PC-9 (cell line): ENCODE results near the gene CHPF2. TPM values are rescaled to one million over a fixed set of nuclear protein-coding genes. Genes with fewer than 3 reads are reported as not detected.

Experiments
- BruUV-seq: library from RNA; stranded (reverse); fragments of 400-500 nt; replicated peaks from 2 replicates; lab custom pipeline; 2021; lab: Mats Ljungman, UMichigan
- CTCF ChIA-PET: fragments of 300-600 bp; sonication (Branson Sonifier 250); formaldehyde crosslinking; loops from one replicate; lab custom pipeline; 2022; ENCODE audit warnings: antibody characterized with exemption; lab: Charles Lee
- POLR2A ChIA-PET: fragments of 300-600 bp; sonication (Branson Sonifier 250); formaldehyde crosslinking; loops from one replicate; lab custom pipeline; 2022; ENCODE audit warnings: antibody characterized with exemption; ENCODE audit not compliant: unreplicated experiment; lab: Charles Lee
- DNase-seq, 2 experiments: peaks; one replicate each; pipeline versions ENCODE4 v3.0.0 to v3.0.0-alpha.2; 2015 to 2022; ENCODE audit warnings: mixed read lengths in 1 of 2
- H2AFZ ChIP-seq: fragments of 200-600 bp; sonication (generic); 2 replicates; pipeline ENCODE4 v1.8.1; 2017; ENCODE audit warnings: antibody characterized with exemption
- H3F3A ChIP-seq: fragments of 200-600 bp; sonication (generic); 2 replicates; pipeline ENCODE4 v1.8.1; 2017; ENCODE audit warnings: antibody characterized with exemption, mild to moderate bottlenecking, low read depth; ENCODE audit not compliant: insufficient read depth
- H3K27ac ChIP-seq: fragments of 200-600 bp; sonication (generic); 2 replicates; pipeline ENCODE4 v1.6.1; 2016; ENCODE audit warnings: mixed run types
- H3K27me3 ChIP-seq: fragments of 200-600 bp; sonication (generic); 2 replicates; pipeline ENCODE4 v1.6.1; 2016; ENCODE audit warnings: low read depth, mixed run types; ENCODE audit not compliant: insufficient read depth
- H3K36me3 ChIP-seq: fragments of 200-600 bp; sonication (generic); 2 replicates; pipeline ENCODE4 v1.6.1; 2016; ENCODE audit warnings: low read depth, mixed run types
- H3K4me1 ChIP-seq: fragments of 200-600 bp; sonication (generic); replicated peaks from 2 replicates; pipeline ENCODE4 v1.6.1; 2016; ENCODE audit warnings: mixed run types; ENCODE audit not compliant: insufficient read depth
- H3K4me2 ChIP-seq: fragments of 200-600 bp; sonication (generic); 2 replicates; pipeline ENCODE4 v1.6.1; 2017; ENCODE audit warnings: mixed run types
- H3K4me3 ChIP-seq: fragments of 200-600 bp; sonication (generic); 2 replicates; pipeline ENCODE4 v1.6.1; 2016; ENCODE audit warnings: mixed run types
- H3K79me2 ChIP-seq: fragments of 200-600 bp; sonication (generic); 2 replicates; pipeline ENCODE4 v1.6.1; 2017; ENCODE audit warnings: low read depth, mixed run types
- H3K9me2 ChIP-seq: fragments of 200-600 bp; sonication (generic); 2 replicates; pipeline ENCODE4 v1.8.1; 2017; ENCODE audit warnings: mild to moderate bottlenecking; ENCODE audit not compliant: insufficient read depth
- H3K9me3 ChIP-seq: fragments of 200-600 bp; sonication (generic); 2 replicates; pipeline ENCODE4 v1.8.1; 2016; ENCODE audit warnings: low read depth; ENCODE audit not compliant: insufficient read depth
- H4K20me1 ChIP-seq: fragments of 200-600 bp; sonication (generic); 2 replicates; pipeline ENCODE4 v1.8.1; 2017; ENCODE audit not compliant: insufficient read depth
- EZH2 ChIP-seq: fragments of 200-600 bp; sonication (generic); IDR thresholded peaks from 2 replicates; pipeline ENCODE4 v1.8.0; 2017; ENCODE audit warnings: antibody characterized with exemption, low read depth
- intact Hi-C: fragments of 100-400 bp; cut with micrococcal nuclease; formaldehyde crosslinking; loops from one replicate; pipeline ENCODE4 v1.10.0; 2022; ENCODE audit not compliant: unreplicated experiment
- total RNA-seq: library from RNA; stranded (reverse); gene quantifications from 2 replicates; pipeline ENCODE4 v1.2.3, GENCODE V29; 2021
- TF ChIP-seq, protein P1 (sequence below): fragments of 200-600 bp; sonication (generic); conservative IDR thresholded peaks from 2 replicates; pipeline ENCODE4 v1.6.1; 2017; ENCODE audit warnings: mixed run types, antibody characterized with exemption, mild to moderate bottlenecking, moderate library complexity

CHPF2 gene
- total RNA-seq, 1 experiment from 2014 or later: 54.9 TPM

DNA sequence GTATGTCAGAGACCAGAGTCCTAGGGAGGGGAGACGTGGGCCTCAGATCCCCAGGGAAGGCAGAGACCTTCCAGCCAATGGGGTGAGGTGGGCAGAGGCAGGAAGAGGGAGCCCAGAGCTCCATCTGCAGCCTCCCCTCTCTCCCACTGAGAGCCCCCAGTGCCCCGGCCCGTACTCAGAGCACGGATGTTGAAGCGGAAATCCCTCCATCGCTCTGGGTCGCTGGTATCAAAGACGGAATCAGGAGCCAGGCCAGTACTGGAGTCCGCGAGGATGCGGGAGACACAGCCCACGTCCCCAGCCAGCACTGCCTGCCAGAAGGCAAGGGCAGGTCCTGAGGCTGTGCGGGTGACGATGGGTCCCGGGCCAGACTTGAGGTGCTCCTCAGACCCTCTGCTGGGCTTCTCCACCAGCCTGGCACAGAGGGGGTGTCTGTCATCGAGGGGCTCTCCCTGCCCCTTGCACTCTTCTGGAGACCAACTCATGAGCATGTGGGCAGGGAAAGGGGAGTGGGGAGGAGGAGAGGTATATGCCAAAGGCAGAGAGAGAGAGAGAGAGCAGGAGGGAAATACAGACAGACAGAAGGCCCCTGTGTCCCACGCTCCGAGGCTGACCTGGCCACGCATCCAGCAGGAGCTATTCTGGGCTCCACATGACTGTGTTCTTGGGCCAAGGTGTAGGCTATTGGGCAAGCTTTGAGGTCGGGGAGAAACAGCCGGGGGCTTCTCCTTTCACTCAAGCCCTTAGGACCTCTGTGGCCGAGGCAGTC is 45.5 kb upstream of the CHPF2 start, which contains the start of gene ASB10:
TSS of gene ASB10 (minus strand) at position 611 of the 769 bp plus-strand sequence. CDS start at position 491, 120 bp downstream.
- Histone ChIP-seq H3K4me1 (no peaks in the 10 kb centered on the region), H3K4me3 (no peak within 1 kb of the TSS), H3F3A (no peaks in the 10 kb centered on the region), H3K27me3 (peaks cover 97% of the 10 kb centered on the region), H3K9me3 (no peaks in the 10 kb centered on the region), H3K27ac (no peak within 1 kb of the TSS), H3K79me2 (no peaks in the 10 kb centered on the region), H2AFZ (no peak within 1 kb of the TSS), H3K36me3 (no peaks in the 10 kb centered on the region), H4K20me1 (no peaks in the 10 kb centered on the region), H3K9me2 (no peaks in the 10 kb centered on the region), H3K4me2 (no peak within 1 kb of the TSS)
- BruUV-seq: no TSS peak
- TF ChIP-seq EZH2: no peak
- TF ChIP-seq, protein P1, sequence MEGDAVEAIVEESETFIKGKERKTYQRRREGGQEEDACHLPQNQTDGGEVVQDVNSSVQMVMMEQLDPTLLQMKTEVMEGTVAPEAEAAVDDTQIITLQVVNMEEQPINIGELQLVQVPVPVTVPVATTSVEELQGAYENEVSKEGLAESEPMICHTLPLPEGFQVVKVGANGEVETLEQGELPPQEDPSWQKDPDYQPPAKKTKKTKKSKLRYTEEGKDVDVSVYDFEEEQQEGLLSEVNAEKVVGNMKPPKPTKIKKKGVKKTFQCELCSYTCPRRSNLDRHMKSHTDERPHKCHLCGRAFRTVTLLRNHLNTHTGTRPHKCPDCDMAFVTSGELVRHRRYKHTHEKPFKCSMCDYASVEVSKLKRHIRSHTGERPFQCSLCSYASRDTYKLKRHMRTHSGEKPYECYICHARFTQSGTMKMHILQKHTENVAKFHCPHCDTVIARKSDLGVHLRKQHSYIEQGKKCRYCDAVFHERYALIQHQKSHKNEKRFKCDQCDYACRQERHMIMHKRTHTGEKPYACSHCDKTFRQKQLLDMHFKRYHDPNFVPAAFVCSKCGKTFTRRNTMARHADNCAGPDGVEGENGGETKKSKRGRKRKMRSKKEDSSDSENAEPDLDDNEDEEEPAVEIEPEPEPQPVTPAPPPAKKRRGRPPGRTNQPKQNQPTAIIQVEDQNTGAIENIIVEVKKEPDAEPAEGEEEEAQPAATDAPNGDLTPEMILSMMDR: no peak
- ChIA-PET CTCF (no interaction called here), POLR2A (no interaction called here)
- DNase-seq: no peak
- intact Hi-C loops: no loop called here

DNA sequence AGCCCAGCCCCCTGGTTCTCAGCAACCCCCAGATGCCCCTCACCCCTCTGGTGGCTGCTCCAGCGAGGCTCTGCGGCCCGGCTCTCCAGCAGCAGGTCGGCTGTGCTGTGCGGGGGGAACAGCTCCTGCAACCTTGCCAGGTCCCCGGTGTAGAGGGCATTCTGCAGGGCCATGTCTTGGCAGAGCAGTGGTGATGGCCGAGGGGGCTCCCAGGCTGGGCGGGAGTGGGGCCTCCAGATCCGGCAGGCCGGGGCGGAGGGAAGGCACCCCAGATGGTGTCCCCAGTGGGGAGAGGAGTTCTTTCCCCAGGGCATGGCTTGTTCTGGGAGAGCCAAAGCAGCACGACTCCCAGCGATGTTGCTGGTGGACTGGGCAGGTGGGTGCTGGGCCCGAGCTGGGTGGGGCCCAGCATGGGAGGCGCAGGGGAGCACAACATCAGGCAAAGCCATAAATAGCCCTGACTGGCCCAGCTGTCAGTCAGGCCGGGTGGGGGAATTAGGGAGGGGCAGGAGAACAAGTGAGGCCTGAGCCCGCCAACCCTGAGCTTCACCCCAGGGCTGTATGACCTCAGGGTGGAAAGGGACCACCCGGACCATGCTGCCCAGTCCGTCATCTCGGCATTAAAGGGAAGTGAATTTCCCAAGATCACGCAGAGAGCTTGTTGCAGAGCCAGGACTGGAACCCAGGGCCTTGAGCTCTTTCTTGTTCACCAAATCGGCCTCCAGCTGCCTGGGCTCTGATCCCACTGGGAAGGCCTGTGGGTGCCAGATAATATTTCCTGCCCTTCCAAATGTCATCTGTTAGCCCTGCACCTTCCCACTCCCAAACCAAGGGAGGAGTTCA is 44.7 kb upstream of the CHPF2 start:
- peaks cover 97% of the 10 kb centered on the region for H3K27me3 ChIP-seq
- H4K20me1 ChIP-seq: no peaks in the 10 kb centered on the region
- TF ChIP-seq, protein P1: no peak
- no peak for TF ChIP-seq EZH2
- no peak for DNase-seq
- no peaks in the 10 kb centered on the region for H3K9me3 ChIP-seq
- no peak overlapping the region for H3K27ac ChIP-seq
- H3K36me3 ChIP-seq: no peaks in the 10 kb centered on the region
- H2AFZ ChIP-seq: no peak overlapping the region
- no peak overlapping the region for H3K4me3 ChIP-seq
- H3K9me2 ChIP-seq: no peaks in the 10 kb centered on the region
- CTCF ChIA-PET: no interaction called here
- no TSS peak for BruUV-seq
- intact Hi-C loops: no loop called here
- no peaks in the 10 kb centered on the region for H3K4me1 ChIP-seq
- no peak overlapping the region for H3K4me2 ChIP-seq
- no peaks in the 10 kb centered on the region for H3K79me2 ChIP-seq
- no peaks in the 10 kb centered on the region for H3F3A ChIP-seq
- POLR2A ChIA-PET: no interaction called here

DNA sequence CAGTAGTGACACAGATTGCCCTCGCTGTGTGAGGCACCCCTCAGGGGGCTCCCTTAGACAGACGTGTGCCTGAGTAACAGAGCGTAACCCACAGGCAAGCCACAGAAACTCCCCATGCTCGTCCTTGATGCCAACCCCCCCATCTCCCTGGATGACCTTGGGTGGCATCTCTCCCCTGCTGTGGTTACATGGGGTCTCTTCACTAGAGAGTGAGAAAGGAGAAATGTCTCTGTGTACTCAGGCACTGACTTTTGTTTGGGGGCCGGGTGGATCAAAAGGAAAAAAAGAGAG is 44.1 kb upstream of the CHPF2 start:
- H3K9me3 ChIP-seq: no peaks in the 10 kb centered on the region
- H3K79me2 ChIP-seq: no peaks in the 10 kb centered on the region
- TF ChIP-seq, protein P1: no peak
- no peak for TF ChIP-seq EZH2
- H3K27ac ChIP-seq: no peak overlapping the region
- ChIA-PET POLR2A (no interaction called here), CTCF (no interaction called here)
- H3K4me2 ChIP-seq: no peak overlapping the region
- no peak overlapping the region for H2AFZ ChIP-seq
- no peaks in the 10 kb centered on the region for H3K9me2 ChIP-seq
- H3F3A ChIP-seq: no peaks in the 10 kb centered on the region
- no peaks in the 10 kb centered on the region for H3K36me3 ChIP-seq
- DNase-seq: no peak
- intact Hi-C loops: no loop called here
- H3K4me1 ChIP-seq: no peaks in the 10 kb centered on the region
- no peak overlapping the region for H3K4me3 ChIP-seq
- BruUV-seq: no TSS peak
- H3K27me3 ChIP-seq: peaks cover 97% of the 10 kb centered on the region
- no peaks in the 10 kb centered on the region for H4K20me1 ChIP-seq
